Fibroblast of skin of left biceps (primary cell): ENCODE results near the gene SURF6.
"Not testable (repeated sequence)": the region's sequence is repeated elsewhere in the genome, so short reads cannot be mapped to it uniquely, and the experiment has no call there.

Experiments
- DNase-seq, 2 experiments: peaks; one replicate each; pipeline ENCODE4 v3.0.0-alpha.2; 2013; ENCODE audit warnings: low read depth in 2 of 2

The SURF6 gene

DNA sequence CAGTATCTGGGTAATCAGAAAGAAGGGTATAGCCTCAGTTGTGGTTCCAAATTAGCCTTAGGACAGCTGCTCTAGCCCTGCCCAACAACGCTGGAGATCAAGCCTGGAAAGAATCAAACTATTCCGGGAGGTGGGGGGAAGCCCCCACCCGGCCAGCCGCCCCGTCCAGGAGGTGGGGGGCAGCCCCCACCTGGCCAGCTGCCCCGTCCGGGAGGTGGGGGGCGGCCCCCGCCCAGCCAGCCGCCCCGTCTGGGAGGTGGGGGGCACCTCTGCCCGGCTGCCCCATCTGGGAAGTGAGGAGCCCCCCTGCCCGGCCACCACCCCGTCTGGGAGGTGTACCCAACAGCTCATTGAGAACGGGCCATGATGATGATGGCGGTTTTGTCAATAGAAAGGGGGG lies 36.0 kb downstream of the SURF6 start:
- DNase-seq = not testable (repeated sequence)

DNA sequence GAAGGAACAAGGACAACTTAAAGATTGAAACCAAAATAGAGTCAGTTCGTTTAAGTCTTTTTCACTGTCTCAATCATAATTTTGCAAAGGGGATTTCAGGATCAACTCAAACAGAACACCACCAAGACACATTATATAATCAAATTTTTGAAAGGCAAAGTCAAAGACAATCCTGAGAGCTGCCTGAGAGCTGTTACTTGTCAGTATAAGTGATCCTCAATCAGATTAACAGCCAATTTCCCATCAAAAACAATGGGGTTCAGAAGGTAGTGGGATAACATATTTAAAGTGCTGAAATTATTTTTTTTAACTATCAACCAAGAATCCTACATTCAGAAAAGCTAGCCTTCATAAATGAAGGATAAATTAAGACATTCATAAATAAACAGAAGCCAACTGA lies 41.7 kb downstream of the SURF6 start:
- no peak for DNase-seq

DNA sequence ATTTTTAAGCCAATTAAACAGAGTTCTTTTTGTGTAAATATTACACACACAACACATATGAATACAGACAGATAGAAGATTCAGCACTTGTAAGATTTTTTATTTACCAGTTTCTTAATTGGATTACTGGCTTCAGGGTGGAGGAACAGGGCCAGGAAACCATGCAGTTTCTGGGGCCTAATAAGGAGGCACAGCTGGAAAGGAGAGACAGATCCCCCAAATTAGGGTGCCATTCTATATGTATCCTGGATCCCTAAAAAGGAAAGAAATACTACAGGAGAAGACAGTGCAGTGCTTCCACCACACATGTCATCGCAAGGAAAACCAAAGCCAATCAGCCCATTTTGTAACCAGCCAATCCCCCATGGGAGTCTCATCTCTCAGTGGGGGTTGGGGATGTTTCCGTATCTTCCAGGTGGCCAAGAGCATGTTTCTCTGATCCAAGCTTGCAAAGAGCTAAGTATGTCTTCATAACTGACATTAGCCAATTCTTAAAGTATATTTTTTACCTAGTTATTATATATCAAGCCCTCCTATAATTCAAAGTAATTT lies 45.2 kb downstream of the SURF6 start:
- DNase-seq = no peak

DNA sequence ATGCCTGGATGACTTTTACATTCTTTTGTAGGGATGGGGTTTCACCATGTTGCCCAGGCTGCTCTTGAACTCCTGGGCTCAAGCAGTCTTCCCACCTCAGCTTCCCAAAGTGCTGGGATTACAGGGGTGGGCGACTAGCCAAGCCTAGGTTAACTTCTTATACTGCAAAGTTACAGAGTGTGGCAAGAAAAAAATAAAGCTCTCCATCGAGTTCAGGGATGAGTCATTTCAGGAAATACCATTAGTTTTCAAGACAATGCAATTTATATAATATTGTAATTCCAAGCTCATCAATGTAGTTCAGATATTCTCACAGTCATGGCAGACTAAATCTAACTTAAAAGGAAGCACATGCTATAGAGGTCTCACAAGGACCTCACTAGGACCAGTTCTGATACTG lies 49.5 kb downstream of the SURF6 start:
- DNase-seq = no peak

DNA sequence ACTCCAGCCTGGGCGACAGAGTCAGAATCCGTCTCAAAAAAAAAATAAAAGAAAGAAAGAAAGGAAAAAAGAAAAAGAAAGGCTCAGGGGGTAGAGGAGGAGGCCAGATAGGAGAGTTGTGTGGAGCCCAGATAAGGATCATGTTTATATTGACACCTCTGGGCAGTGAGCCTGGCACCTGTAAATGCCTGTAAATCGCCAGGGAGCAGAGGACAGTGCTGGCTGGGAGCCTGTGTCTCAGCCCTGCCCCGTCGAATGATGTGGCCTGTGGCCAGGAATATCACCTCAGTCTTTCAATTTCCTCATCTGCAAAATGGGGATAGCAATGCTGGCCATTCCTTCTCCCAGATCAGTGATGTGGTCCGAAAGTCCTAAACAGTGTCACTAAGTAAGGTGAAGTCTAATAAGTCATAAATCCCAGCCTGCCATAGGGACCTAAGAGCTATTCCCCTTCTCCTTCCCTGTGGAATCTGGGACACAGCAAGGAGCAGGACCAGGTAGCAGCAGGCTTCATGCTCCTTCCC lies 50.7 kb downstream of the SURF6 start:
- no peak for DNase-seq

DNA sequence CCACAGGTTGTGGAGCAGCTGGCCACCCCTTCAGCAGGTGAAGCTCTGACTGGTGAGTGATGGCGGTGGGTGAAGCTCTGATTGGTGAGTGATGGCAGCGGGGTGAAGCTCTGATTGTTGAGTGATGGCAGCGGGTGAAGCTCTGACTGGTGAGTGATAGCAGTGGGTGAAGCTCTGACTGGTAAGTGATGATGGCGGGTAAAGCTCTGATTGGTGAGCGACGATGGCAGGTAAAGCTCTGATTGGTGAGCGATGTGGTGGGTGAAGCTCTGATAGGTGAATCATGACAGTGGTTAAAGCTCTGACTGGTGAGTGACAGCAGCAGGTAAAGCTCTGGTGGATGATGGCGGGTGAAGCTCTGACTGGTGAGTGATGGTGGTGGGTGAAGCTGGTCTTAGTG lies 51.6 kb downstream of the SURF6 start:
- no peak for DNase-seq

DNA sequence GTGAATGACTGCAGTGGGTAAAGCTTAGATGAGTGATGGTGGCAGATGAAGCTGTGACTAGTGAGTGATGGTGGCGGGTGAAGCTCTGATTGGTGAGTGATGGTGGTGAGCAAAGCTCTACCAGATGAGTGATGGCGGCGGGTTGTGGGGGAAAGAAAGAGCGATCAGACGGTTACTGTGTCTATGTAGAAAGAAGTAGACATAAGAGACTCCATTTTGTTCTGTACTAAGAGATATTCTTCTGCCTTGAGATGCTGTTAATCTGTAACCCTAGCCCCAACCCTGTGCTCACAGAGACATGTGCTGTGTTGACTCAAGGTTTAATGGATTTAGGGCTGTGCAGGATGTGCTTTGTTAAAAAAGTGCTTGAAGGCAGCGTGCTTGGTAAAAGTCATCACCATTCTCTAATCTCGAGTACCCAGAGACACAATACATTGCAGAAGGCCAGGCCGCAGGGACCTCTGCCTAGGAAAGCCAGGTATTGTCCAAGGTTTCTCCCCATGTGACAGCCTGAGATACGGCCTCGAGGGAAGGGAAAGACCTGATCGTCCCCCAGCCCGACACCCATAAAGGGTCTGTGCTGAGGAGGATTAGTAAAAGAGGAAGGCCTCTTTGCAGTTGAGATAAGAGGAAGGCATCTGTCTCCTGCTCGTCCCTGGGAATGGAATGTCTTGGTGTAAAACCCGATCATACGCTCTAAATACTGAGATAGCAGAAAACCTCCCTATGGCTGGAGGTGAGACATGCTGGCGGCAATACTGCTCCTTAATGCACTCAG lies 52.5 kb downstream of the SURF6 start:
- not testable (repeated sequence) for DNase-seq

DNA sequence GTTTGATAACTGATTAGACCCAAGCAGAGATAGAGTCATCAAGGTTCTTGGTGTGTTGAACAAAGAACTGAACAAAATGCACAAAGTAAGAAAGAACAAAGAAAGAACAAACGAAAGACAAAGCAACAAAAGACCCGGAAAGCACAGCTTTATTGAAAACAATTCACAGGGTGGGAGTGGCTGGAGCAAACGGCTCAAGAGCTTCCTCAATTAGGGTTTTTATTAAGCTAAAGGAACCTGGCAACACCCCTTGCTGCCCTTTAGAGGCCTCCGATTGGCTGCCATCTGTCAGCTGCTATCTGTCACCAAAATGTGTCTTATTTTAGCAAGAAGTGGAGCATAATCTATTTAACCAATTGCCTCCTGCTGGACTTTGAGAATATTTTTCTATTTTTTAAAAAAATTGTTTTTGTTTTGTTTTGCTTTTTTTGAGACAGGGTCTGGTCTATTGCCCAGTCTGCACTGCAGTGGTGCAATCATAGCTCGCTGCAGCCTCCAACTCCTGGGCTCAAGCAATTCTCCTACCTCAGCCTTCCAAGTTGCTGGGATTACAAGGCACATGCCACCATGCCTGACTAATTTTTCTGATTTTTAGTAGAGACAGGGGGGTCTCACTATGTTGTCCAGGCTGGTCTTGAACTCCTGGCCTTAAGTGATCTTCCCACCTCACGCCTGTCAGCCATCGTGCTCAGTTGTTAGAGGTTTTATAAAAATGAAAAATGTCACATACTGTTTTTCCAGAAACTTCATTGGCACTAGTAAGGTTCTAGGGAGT lies 53.3 kb downstream of the SURF6 start:
- no peak for DNase-seq

DNA sequence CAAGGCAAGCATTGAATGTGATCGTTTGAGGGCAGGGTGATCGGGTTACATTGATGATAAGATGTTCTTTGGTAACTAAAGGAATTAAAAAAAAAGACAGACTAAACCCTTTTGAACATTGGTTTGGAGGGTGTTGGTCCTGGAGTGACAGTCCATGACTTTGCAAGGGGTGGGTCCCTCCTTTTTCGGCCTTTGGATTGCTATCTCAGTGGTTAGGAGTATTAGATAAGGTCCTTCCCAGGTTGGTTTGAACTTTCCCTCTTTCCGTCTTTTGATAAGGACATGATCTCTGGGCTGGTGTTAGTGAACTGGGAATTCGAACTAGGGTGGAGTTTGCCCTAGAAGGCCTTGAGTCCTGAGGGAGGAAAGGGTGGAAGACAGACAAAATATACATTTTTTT lies 55.6 kb downstream of the SURF6 start:
- no peak for DNase-seq
